Skeletal muscle satellite cell (primary cell): ENCODE data around the gene PCED1A.

Experiments
- H3K27me3 ChIP-seq: 2 replicates; pipeline ENCODE4 v1.7.0; 2013; ENCODE audit warnings: low read length; ENCODE audit not compliant: control insufficient read depth, insufficient read depth
- H3K36me3 ChIP-seq: 2 replicates; pipeline ENCODE4 v1.7.0; 2013; ENCODE audit warnings: mild to moderate bottlenecking, control low read depth, low read length; ENCODE audit not compliant: insufficient read depth
- H3K4me1 ChIP-seq: 2 replicates; pipeline ENCODE4 v1.7.0; 2013; ENCODE audit warnings: low read length; ENCODE audit not compliant: control insufficient read depth, insufficient read depth
- H3K4me2 ChIP-seq: 2 replicates; pipeline ENCODE4 v1.7.0; 2013; ENCODE audit warnings: mild to moderate bottlenecking, low read length
- H3K4me3 ChIP-seq: 2 replicates; pipeline ENCODE4 v1.7.0; 2013; ENCODE audit warnings: low read length
- H3K9ac ChIP-seq: 2 replicates; pipeline ENCODE4 v1.7.0; 2013; ENCODE audit warnings: mild to moderate bottlenecking, low read depth, low read length, moderate library complexity
- H3K9me3 ChIP-seq: replicated peaks from 2 replicates; pipeline ENCODE4 v1.7.0; 2013; ENCODE audit warnings: mild to moderate bottlenecking, control low read depth, low read length

Gene PCED1A

GRCh38 chr20:2864626-2865025 lies 24.2 kb upstream of the PCED1A start:
- H3K4me1 ChIP-seq = peaks cover 4% of the 10 kb centered on the region
- no peak overlapping the region for H3K4me2 ChIP-seq
- no peak overlapping the region for H3K4me3 ChIP-seq
- peaks cover 41% of the 10 kb centered on the region for H3K36me3 ChIP-seq
- no peaks in the 10 kb centered on the region for H3K9me3 ChIP-seq
- H3K27me3 ChIP-seq = no peaks in the 10 kb centered on the region
- no peak overlapping the region for H3K9ac ChIP-seq

GRCh38 chr20:2859330-2860121 lies 19.1 kb upstream of the PCED1A start:
- Histone ChIP-seq H3K9me3 (no peaks in the 10 kb centered on the region), H3K4me3 (no peak overlapping the region), H3K9ac (no peak overlapping the region), H3K4me2 (no peak overlapping the region), H3K36me3 (peaks cover 16% of the 10 kb centered on the region), H3K27me3 (no peaks in the 10 kb centered on the region), H3K4me1 (peaks cover 12% of the 10 kb centered on the region)

GRCh38 chr20:2858591-2858990 lies 18.1 kb upstream of the PCED1A start:
- Histone ChIP-seq H3K4me1 (peaks cover 12% of the 10 kb centered on the region), H3K27me3 (no peaks in the 10 kb centered on the region), H3K9ac (no peak overlapping the region), H3K36me3 (peaks cover 10% of the 10 kb centered on the region), H3K4me2 (no peak overlapping the region), H3K4me3 (no peak overlapping the region), H3K9me3 (no peaks in the 10 kb centered on the region)

GRCh38 chr20:2851086-2851485 lies 10.6 kb upstream of the PCED1A start:
- H3K9me3 ChIP-seq = no peaks in the 10 kb centered on the region
- H3K4me2 ChIP-seq = no peak overlapping the region
- H3K4me1 ChIP-seq = no peaks in the 10 kb centered on the region
- H3K9ac ChIP-seq = no peak overlapping the region
- H3K36me3 ChIP-seq = no peaks in the 10 kb centered on the region
- no peaks in the 10 kb centered on the region for H3K27me3 ChIP-seq
- no peak overlapping the region for H3K4me3 ChIP-seq

GRCh38 chr20:2849529-2849928 lies 9.1 kb upstream of the PCED1A start:
- H3K36me3 ChIP-seq = no peaks in the 10 kb centered on the region
- no peak overlapping the region for H3K4me3 ChIP-seq
- no peak overlapping the region for H3K4me2 ChIP-seq
- no peaks in the 10 kb centered on the region for H3K9me3 ChIP-seq
- H3K9ac ChIP-seq = no peak overlapping the region
- no peaks in the 10 kb centered on the region for H3K27me3 ChIP-seq
- H3K4me1 ChIP-seq = no peaks in the 10 kb centered on the region

GRCh38 chr20:2847802-2848201 lies 7.3 kb upstream of the PCED1A start:
- no peaks in the 10 kb centered on the region for H3K36me3 ChIP-seq
- H3K4me2 ChIP-seq = no peak overlapping the region
- H3K9ac ChIP-seq = no peak overlapping the region
- H3K4me1 ChIP-seq = no peaks in the 10 kb centered on the region
- no peaks in the 10 kb centered on the region for H3K27me3 ChIP-seq
- no peak overlapping the region for H3K4me3 ChIP-seq
- H3K9me3 ChIP-seq = no peaks in the 10 kb centered on the region

- Histone ChIP-seq H3K36me3 (no peaks in the 10 kb centered on the region), H3K9ac (no peak overlapping the region), H3K9me3 (no peaks in the 10 kb centered on the region), H3K27me3 (no peaks in the 10 kb centered on the region), H3K4me1 (no peaks in the 10 kb centered on the region), H3K4me3 (no peak overlapping the region), H3K4me2 (no peak overlapping the region)
Observed at GRCh38 chr20:2846698-2847097, 6.2 kb upstream of the PCED1A start.

- Histone ChIP-seq H3K36me3 (no peaks in the 10 kb centered on the region), H3K4me3 (no peak overlapping the region), H3K27me3 (no peaks in the 10 kb centered on the region), H3K9me3 (no peaks in the 10 kb centered on the region), H3K4me2 (no peak overlapping the region), H3K9ac (no peak overlapping the region), H3K4me1 (no peaks in the 10 kb centered on the region)
Observed at GRCh38 chr20:2845607-2846006, 5.2 kb upstream of the PCED1A start.

GRCh38 chr20:2840967-2841531 lies 594 bp upstream of the PCED1A start:
- no peaks in the 10 kb centered on the region for H3K27me3 ChIP-seq
- H3K4me3 ChIP-seq = peak overlapping the region; percentile 85

GRCh38 chr20:2839732-2840137 lies 720 bp downstream of the PCED1A start:
- peak overlapping the region; percentile 96 for H3K9ac ChIP-seq
- no peaks in the 10 kb centered on the region for H3K9me3 ChIP-seq
- H3K4me2 ChIP-seq = peak overlapping the region; percentile 86

More at GRCh38 chr20:2840967-2841531, 594 bp upstream of the PCED1A start:
- H3K9ac ChIP-seq = peak overlapping the region; percentile 96
- H3K36me3 ChIP-seq = peaks cover 2% of the 10 kb centered on the region
- H3K4me1 ChIP-seq = peaks cover 9% of the 10 kb centered on the region
- H3K9me3 ChIP-seq = no peaks in the 10 kb centered on the region
- peak overlapping the region; percentile 86 for H3K4me2 ChIP-seq

GRCh38 chr20:2838847-2839671 lies 1.4 kb downstream of the PCED1A start:
- H3K9me3 ChIP-seq = no peaks in the 10 kb centered on the region
- no peak overlapping the region for H3K4me3 ChIP-seq
- peaks cover 9% of the 10 kb centered on the region for H3K4me1 ChIP-seq
- H3K4me2 ChIP-seq = peak overlapping the region; percentile 86
- H3K36me3 ChIP-seq = peaks cover 2% of the 10 kb centered on the region
- H3K27me3 ChIP-seq = no peaks in the 10 kb centered on the region
- no peak overlapping the region for H3K9ac ChIP-seq

More at GRCh38 chr20:2839732-2840137, 720 bp downstream of the PCED1A start:
- Histone ChIP-seq H3K4me3 (peak overlapping the region; percentile 85), H3K27me3 (no peaks in the 10 kb centered on the region), H3K36me3 (peaks cover 2% of the 10 kb centered on the region), H3K4me1 (peaks cover 9% of the 10 kb centered on the region)
